ENCODE measurements around the gene MEOX2. TPM values are rescaled to one million over a fixed set of nuclear protein-coding genes. Genes with fewer than 3 reads are reported as not detected.

MEOX2 gene
- total RNA-seq, 1 experiment from 2014 or later = 0.22 TPM

- TF ChIP-seq EZH2 (IDR thresholded peaks at IDR 0.05; ENCODE audit: low read depth) (no peak), CTCF (conservative IDR thresholded peaks at IDR 0.05) (no peak)
- H3K4me2 ChIP-seq = no peak overlapping the region
- no TSS peak for BruUV-seq (replicated peaks)
- H3K27me3 ChIP-seq (ENCODE audit: insufficient read depth, low read depth) = no peaks in the 10 kb centered on the region
- DNase-seq = no peak
- H3K36me3 ChIP-seq (ENCODE audit: low read depth) = no peaks in the 10 kb centered on the region
- no peak overlapping the region for H3K27ac ChIP-seq
- POLR2A ChIA-PET (ENCODE audit: unreplicated experiment) = no interaction called here
- no peaks in the 10 kb centered on the region for H3K4me1 ChIP-seq (replicated peaks; ENCODE audit: insufficient read depth)
- no peaks in the 10 kb centered on the region; the same call in 1 of the 2 replicates for H3K9me2 ChIP-seq (ENCODE audit: insufficient read depth)
- intact Hi-C loops (cut with micrococcal nuclease; ENCODE audit: unreplicated experiment) = no loop called here
- H3K79me2 ChIP-seq (ENCODE audit: low read depth) = no peaks in the 10 kb centered on the region
- no peaks in the 10 kb centered on the region for H3F3A ChIP-seq (ENCODE audit: insufficient read depth, low read depth)
- no peak overlapping the region; the same call in 1 of the 2 replicates for H2AFZ ChIP-seq
- CTCF ChIA-PET = no interaction called here
- no peaks in the 10 kb centered on the region for H4K20me1 ChIP-seq (ENCODE audit: insufficient read depth)
- H3K4me3 ChIP-seq = no peak overlapping the region
- no peaks in the 10 kb centered on the region for H3K9me3 ChIP-seq (ENCODE audit: insufficient read depth, low read depth)
Measured at GRCh38 chr7:15703732-15704131, 17.2 kb upstream of the MEOX2 start.

- no peaks in the 10 kb centered on the region for H3K9me3 ChIP-seq (ENCODE audit: insufficient read depth, low read depth)
- ChIA-PET POLR2A (ENCODE audit: unreplicated experiment) (no interaction called here), CTCF (no interaction called here)
- H3K9me2 ChIP-seq (ENCODE audit: insufficient read depth) = no peaks in the 10 kb centered on the region
- H3K27me3 ChIP-seq (ENCODE audit: insufficient read depth, low read depth) = no peaks in the 10 kb centered on the region
- no peaks in the 10 kb centered on the region for H3K4me1 ChIP-seq (replicated peaks; ENCODE audit: insufficient read depth)
- no peak overlapping the region for H3K4me2 ChIP-seq
- H3F3A ChIP-seq (ENCODE audit: insufficient read depth, low read depth) = no peaks in the 10 kb centered on the region
- no peaks in the 10 kb centered on the region for H3K36me3 ChIP-seq (ENCODE audit: low read depth)
- intact Hi-C loops (cut with micrococcal nuclease; ENCODE audit: unreplicated experiment) = no loop called here
- no TSS peak for BruUV-seq (replicated peaks)
- no peak overlapping the region for H3K4me3 ChIP-seq
- no peak overlapping the region for H3K27ac ChIP-seq
- TF ChIP-seq CTCF (conservative IDR thresholded peaks at IDR 0.05) (no peak), EZH2 (IDR thresholded peaks at IDR 0.05; ENCODE audit: low read depth) (no peak)
- no peaks in the 10 kb centered on the region for H3K79me2 ChIP-seq (ENCODE audit: low read depth)
- no peaks in the 10 kb centered on the region for H4K20me1 ChIP-seq (ENCODE audit: insufficient read depth)
- no peak for DNase-seq
- H2AFZ ChIP-seq = no peak overlapping the region
Measured at GRCh38 chr7:15692501-15693020, 6.1 kb upstream of the MEOX2 start.

- no TSS peak for BruUV-seq (replicated peaks)
- TF ChIP-seq CTCF (conservative IDR thresholded peaks at IDR 0.05) = no peak
- no peak for TF ChIP-seq EZH2 (IDR thresholded peaks at IDR 0.05; ENCODE audit: low read depth)
- H4K20me1 ChIP-seq (ENCODE audit: insufficient read depth) = no peaks in the 10 kb centered on the region
- H3K27ac ChIP-seq = no peak overlapping the region
- intact Hi-C loops (cut with micrococcal nuclease; ENCODE audit: unreplicated experiment) = no loop called here
- H3K79me2 ChIP-seq (ENCODE audit: low read depth) = no peaks in the 10 kb centered on the region
- H3K4me1 ChIP-seq (replicated peaks; ENCODE audit: insufficient read depth) = no peaks in the 10 kb centered on the region
- POLR2A ChIA-PET (ENCODE audit: unreplicated experiment) = no interaction called here
- no peaks in the 10 kb centered on the region for H3K9me3 ChIP-seq (ENCODE audit: insufficient read depth, low read depth)
- no peak for DNase-seq
- no peak overlapping the region for H3K4me2 ChIP-seq
- H3K9me2 ChIP-seq (ENCODE audit: insufficient read depth) = no peaks in the 10 kb centered on the region
- H3F3A ChIP-seq (ENCODE audit: insufficient read depth, low read depth) = no peaks in the 10 kb centered on the region
- H3K4me3 ChIP-seq = no peak overlapping the region
- H3K27me3 ChIP-seq (ENCODE audit: insufficient read depth, low read depth) = no peaks in the 10 kb centered on the region
- CTCF ChIA-PET = interaction anchor here (0.7 kb wide), 1 partner anchor 885 kb away, joined by 3 read pairs; no protein-coding TSS in a partner anchor
- H2AFZ ChIP-seq = no peak overlapping the region
- H3K36me3 ChIP-seq (ENCODE audit: low read depth) = no peaks in the 10 kb centered on the region
Measured at GRCh38 chr7:15688911-15689310, 2.4 kb upstream of the MEOX2 start.
